MCF 10A (cell line): ENCODE data around the gene TBX5. TPM values are rescaled to one million over a fixed set of nuclear protein-coding genes. Genes with fewer than 3 reads are reported as not detected.

Experiments used
- BruUV-seq: library from RNA; stranded (reverse); fragments of 400-500 nt; replicated peaks from 2 replicates; lab custom pipeline; 2021; lab: Mats Ljungman, UMichigan
- CTCF ChIA-PET: fragments of 300-600 bp; sonication (Branson Sonifier 250); formaldehyde crosslinking; extraction: SDS; loops from one replicate; lab custom pipeline; 2021; ENCODE audit warnings: antibody characterized with exemption, inconsistent platforms; lab: Yijun Ruan, JAX
- POLR2A ChIA-PET: fragments of 300-600, 350-650 bp; sonication (Branson Sonifier 250); formaldehyde crosslinking; extraction: SDS; loops from one replicate; lab custom pipeline; 2020; ENCODE audit warnings: antibody characterized with exemption, inconsistent platforms; lab: Yijun Ruan, JAX
- DNase-seq: peaks from one replicate; pipeline ENCODE4 v3.0.0-alpha.2; 2018; ENCODE audit not compliant: unreplicated experiment
- H3K27ac Mint-ChIP-seq: one replicate; pipeline ENCODE4 v1.8.0; 2022; ENCODE audit warnings: mild to moderate bottlenecking, low read depth, mixed read lengths; ENCODE audit not compliant: unreplicated experiment
- H3K27me3 Mint-ChIP-seq: one replicate; pipeline ENCODE4 v1.8.0; 2022; ENCODE audit warnings: mixed read lengths; ENCODE audit not compliant: insufficient read depth, unreplicated experiment
- H3K36me3 Mint-ChIP-seq: one replicate; pipeline ENCODE4 v1.8.0; 2022; ENCODE audit warnings: mild to moderate bottlenecking, moderate library complexity, mixed read lengths; ENCODE audit not compliant: insufficient read depth, unreplicated experiment
- H3K4me1 Mint-ChIP-seq: one replicate; pipeline ENCODE4 v1.8.0; 2022; ENCODE audit warnings: mixed read lengths; ENCODE audit not compliant: insufficient read depth, unreplicated experiment
- H3K4me3 Mint-ChIP-seq: one replicate; pipeline ENCODE4 v1.8.0; 2022; ENCODE audit warnings: mild to moderate bottlenecking, moderate library complexity, mixed read lengths; ENCODE audit not compliant: unreplicated experiment
- H3K9me3 Mint-ChIP-seq: one replicate; pipeline ENCODE4 v1.8.0; 2022; ENCODE audit warnings: mixed read lengths; ENCODE audit not compliant: unreplicated experiment
- CTCF ChIP-seq: fragments of 200-600 bp; IDR thresholded peaks from one replicate; pipeline ENCODE4 v1.8.0; 2022; ENCODE audit warnings: antibody characterized with exemption, mild to moderate bottlenecking; ENCODE audit not compliant: unreplicated experiment
- intact Hi-C: fragments of 100-400 bp; cut with micrococcal nuclease; formaldehyde crosslinking; loops from 2 replicates; pipeline ENCODE4 v1.14.1; 2022
- total RNA-seq: library from RNA; stranded (reverse); gene quantifications from 2 replicates; pipeline ENCODE4 v1.2.3, GENCODE V29; 2022

Gene TBX5
- total RNA-seq, 1 experiment from 2014 or later, result not detected

DNA sequence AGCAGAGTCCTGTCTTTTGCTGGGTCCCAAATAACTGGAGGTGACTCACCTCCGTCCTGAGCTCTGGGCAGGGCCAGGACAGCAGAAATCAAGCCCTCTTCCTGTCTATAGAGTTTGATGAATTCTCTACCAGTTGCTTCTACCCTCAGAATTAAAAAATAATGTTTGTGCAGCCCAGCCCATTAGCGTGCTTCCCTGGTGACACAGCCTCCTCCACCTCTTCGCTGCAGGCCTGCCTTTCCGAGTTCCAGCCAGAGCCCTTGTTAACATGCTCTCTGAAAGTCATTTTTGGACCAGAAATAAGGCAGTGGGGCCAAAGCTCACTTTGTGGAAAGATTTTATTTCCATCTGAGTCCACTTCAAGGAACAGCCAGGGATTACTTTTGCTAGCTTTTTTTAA lies 94.0 kb downstream of the TBX5 start:
- DNase-seq, result no peak
- no peak for TF ChIP-seq CTCF
- Mint-ChIP-seq H3K27ac (no peak overlapping the region), H3K27me3 (no peaks in the 10 kb centered on the region), H3K9me3 (peaks cover 11% of the 10 kb centered on the region), H3K4me3 (no peak overlapping the region), H3K4me1 (no peaks in the 10 kb centered on the region), H3K36me3 (no peaks in the 10 kb centered on the region)
- no TSS peak for BruUV-seq
- ChIA-PET CTCF (interaction anchor here (0.6 kb wide), 1 partner anchor 1560 kb away, joined by 3 read pairs; no protein-coding TSS in a partner anchor), POLR2A (interaction anchor here (0.7 to 1.0 kb wide), 2 partner anchors 11 to 12 kb away, joined by 3 to 4 read pairs; no protein-coding TSS in a partner anchor)
- intact Hi-C loops, result no loop called here

DNA sequence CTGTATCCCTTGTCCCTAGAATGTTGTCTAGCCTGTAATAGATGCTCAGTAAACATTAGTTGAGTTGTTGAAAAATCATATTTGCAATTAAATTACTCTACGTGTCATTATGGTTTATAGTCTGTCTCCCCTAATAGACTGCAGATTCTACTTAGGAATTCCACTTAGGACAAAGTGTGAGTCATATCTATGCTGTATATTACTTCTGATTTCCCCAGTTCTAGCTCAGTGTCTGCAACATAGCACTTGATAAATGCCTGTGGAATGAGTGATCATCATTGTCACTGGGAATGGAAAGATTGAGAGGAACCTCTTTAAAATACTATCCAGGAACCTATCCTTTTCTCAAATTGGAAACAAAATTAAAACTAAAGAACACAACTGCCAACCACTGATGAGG lies 99.3 kb downstream of the TBX5 start:
- no TSS peak for BruUV-seq
- H3K9me3 Mint-ChIP-seq, result peaks cover 25% of the 10 kb centered on the region
- H3K27ac Mint-ChIP-seq, result no peak overlapping the region
- CTCF ChIA-PET, result interaction anchor here (1.2 to 1.8 kb wide), 2 partner anchors 92 to 326 kb away, joined by 3 to 6 read pairs; no protein-coding TSS in a partner anchor
- H3K4me3 Mint-ChIP-seq, result no peak overlapping the region
- H3K27me3 Mint-ChIP-seq, result no peaks in the 10 kb centered on the region
- H3K36me3 Mint-ChIP-seq, result no peaks in the 10 kb centered on the region
- H3K4me1 Mint-ChIP-seq, result no peaks in the 10 kb centered on the region
- DNase-seq, result no peak
- intact Hi-C loops, result no loop called here
- POLR2A ChIA-PET, result no interaction called here
- no peak for TF ChIP-seq CTCF

GRCh38 chr12:114305446-114305845 lies 100.5 kb downstream of the TBX5 start:
- CTCF ChIA-PET, result interaction anchor here (0.6 to 1.8 kb wide), 4 partner anchors 92 to 847 kb away, joined by 3 to 6 read pairs (median 3); no protein-coding TSS in a partner anchor
- no TSS peak for BruUV-seq

More at GRCh38 chr12:114305446-114305845, 100.5 kb downstream of the TBX5 start:
- DNase-seq, result no peak
- no peak overlapping the region for H3K4me3 Mint-ChIP-seq
- H3K9me3 Mint-ChIP-seq, result peaks cover 25% of the 10 kb centered on the region
- intact Hi-C loops, result no loop called here
- no peak overlapping the region for H3K27ac Mint-ChIP-seq
- POLR2A ChIA-PET, result no interaction called here
- no peaks in the 10 kb centered on the region for H3K4me1 Mint-ChIP-seq
- H3K36me3 Mint-ChIP-seq, result no peaks in the 10 kb centered on the region
- no peaks in the 10 kb centered on the region for H3K27me3 Mint-ChIP-seq
- TF ChIP-seq CTCF, result no peak
